ENCODE results near the gene CHST8.

GRCh38 chr19:33812388-33813330 lies 190.9 kb downstream of the CHST8 start:
- no peak for TF ChIP-seq CTCF (IDR thresholded peaks at IDR 0.05)
- TF ChIP-seq POLR2A (IDR thresholded peaks at IDR 0.05): no peak
- no peak for TF ChIP-seq POLR2AphosphoS5 (IDR thresholded peaks at IDR 0.05)
